PC-9 (cell line): ENCODE measurements around the gene NF1. TPM values are rescaled to one million over a fixed set of nuclear protein-coding genes. Genes with fewer than 3 reads are reported as not detected.

Source experiments
- BruUV-seq: library from RNA; stranded (reverse); fragments of 400-500 nt; replicated peaks from 2 replicates; lab custom pipeline; 2021; lab: Mats Ljungman, UMichigan
- CTCF ChIA-PET: fragments of 300-600 bp; sonication (Branson Sonifier 250); formaldehyde crosslinking; loops from one replicate; lab custom pipeline; 2022; ENCODE audit warnings: antibody characterized with exemption; lab: Charles Lee
- POLR2A ChIA-PET: fragments of 300-600 bp; sonication (Branson Sonifier 250); formaldehyde crosslinking; loops from one replicate; lab custom pipeline; 2022; ENCODE audit warnings: antibody characterized with exemption; ENCODE audit not compliant: unreplicated experiment; lab: Charles Lee
- DNase-seq, 2 experiments: peaks; one replicate each; pipeline versions ENCODE4 v3.0.0 to v3.0.0-alpha.2; 2015 to 2022; ENCODE audit warnings: mixed read lengths in 1 of 2
- H2AFZ ChIP-seq: fragments of 200-600 bp; sonication (generic); 2 replicates; pipeline ENCODE4 v1.8.1; 2017; ENCODE audit warnings: antibody characterized with exemption
- H3F3A ChIP-seq: fragments of 200-600 bp; sonication (generic); 2 replicates; pipeline ENCODE4 v1.8.1; 2017; ENCODE audit warnings: antibody characterized with exemption, mild to moderate bottlenecking, low read depth; ENCODE audit not compliant: insufficient read depth
- H3K27ac ChIP-seq: fragments of 200-600 bp; sonication (generic); 2 replicates; pipeline ENCODE4 v1.6.1; 2016; ENCODE audit warnings: mixed run types
- H3K27me3 ChIP-seq: fragments of 200-600 bp; sonication (generic); 2 replicates; pipeline ENCODE4 v1.6.1; 2016; ENCODE audit warnings: low read depth, mixed run types; ENCODE audit not compliant: insufficient read depth
- H3K36me3 ChIP-seq: fragments of 200-600 bp; sonication (generic); 2 replicates; pipeline ENCODE4 v1.6.1; 2016; ENCODE audit warnings: low read depth, mixed run types
- H3K4me1 ChIP-seq: fragments of 200-600 bp; sonication (generic); replicated peaks from 2 replicates; pipeline ENCODE4 v1.6.1; 2016; ENCODE audit warnings: mixed run types; ENCODE audit not compliant: insufficient read depth
- H3K4me2 ChIP-seq: fragments of 200-600 bp; sonication (generic); 2 replicates; pipeline ENCODE4 v1.6.1; 2017; ENCODE audit warnings: mixed run types
- H3K4me3 ChIP-seq: fragments of 200-600 bp; sonication (generic); 2 replicates; pipeline ENCODE4 v1.6.1; 2016; ENCODE audit warnings: mixed run types
- H3K79me2 ChIP-seq: fragments of 200-600 bp; sonication (generic); 2 replicates; pipeline ENCODE4 v1.6.1; 2017; ENCODE audit warnings: low read depth, mixed run types
- H3K9me2 ChIP-seq: fragments of 200-600 bp; sonication (generic); 2 replicates; pipeline ENCODE4 v1.8.1; 2017; ENCODE audit warnings: mild to moderate bottlenecking; ENCODE audit not compliant: insufficient read depth
- H3K9me3 ChIP-seq: fragments of 200-600 bp; sonication (generic); 2 replicates; pipeline ENCODE4 v1.8.1; 2016; ENCODE audit warnings: low read depth; ENCODE audit not compliant: insufficient read depth
- H4K20me1 ChIP-seq: fragments of 200-600 bp; sonication (generic); 2 replicates; pipeline ENCODE4 v1.8.1; 2017; ENCODE audit not compliant: insufficient read depth
- EZH2 ChIP-seq: fragments of 200-600 bp; sonication (generic); IDR thresholded peaks from 2 replicates; pipeline ENCODE4 v1.8.0; 2017; ENCODE audit warnings: antibody characterized with exemption, low read depth
- intact Hi-C: fragments of 100-400 bp; cut with micrococcal nuclease; formaldehyde crosslinking; loops from one replicate; pipeline ENCODE4 v1.10.0; 2022; ENCODE audit not compliant: unreplicated experiment
- total RNA-seq: library from RNA; stranded (reverse); gene quantifications from 2 replicates; pipeline ENCODE4 v1.2.3, GENCODE V29; 2021
- TF ChIP-seq, protein P1 (sequence below): fragments of 200-600 bp; sonication (generic); conservative IDR thresholded peaks from 2 replicates; pipeline ENCODE4 v1.6.1; 2017; ENCODE audit warnings: mixed run types, antibody characterized with exemption, mild to moderate bottlenecking, moderate library complexity

Gene NF1
- total RNA-seq, 1 experiment from 2014 or later = 61.0 TPM

DNA sequence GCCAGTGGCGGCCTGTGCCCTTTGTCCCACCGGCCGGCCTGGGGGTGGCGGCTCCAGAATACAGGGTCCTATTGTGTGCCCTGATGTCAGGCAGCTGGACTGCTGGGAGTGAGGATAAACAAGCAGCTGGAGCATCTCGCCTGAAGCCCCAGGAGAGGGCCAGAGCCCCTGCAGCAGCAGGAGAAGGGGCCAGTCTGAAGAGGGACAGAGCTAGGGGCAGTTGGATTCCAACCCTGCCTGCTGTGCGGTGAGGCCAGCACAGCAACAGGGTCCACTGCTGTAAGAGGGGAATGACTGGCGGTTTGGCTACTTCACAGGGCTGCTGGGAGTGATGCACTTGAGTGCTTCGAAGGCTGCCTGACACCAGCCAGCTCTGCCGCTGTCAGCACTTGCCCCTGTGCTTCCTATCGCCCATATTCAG lies 321.7 kb downstream of the NF1 start:
- Histone ChIP-seq H4K20me1 (no peaks in the 10 kb centered on the region), H3K27ac (no peak overlapping the region), H3F3A (no peaks in the 10 kb centered on the region), H3K4me1 (no peaks in the 10 kb centered on the region), H3K79me2 (no peaks in the 10 kb centered on the region), H3K27me3 (peaks cover 23% of the 10 kb centered on the region), H3K4me2 (no peak overlapping the region), H3K36me3 (no peaks in the 10 kb centered on the region), H3K9me2 (no peaks in the 10 kb centered on the region), H3K9me3 (no peaks in the 10 kb centered on the region), H3K4me3 (no peak overlapping the region), H2AFZ (no peak overlapping the region)
- intact Hi-C loops = no loop called here
- TF ChIP-seq, protein P1, sequence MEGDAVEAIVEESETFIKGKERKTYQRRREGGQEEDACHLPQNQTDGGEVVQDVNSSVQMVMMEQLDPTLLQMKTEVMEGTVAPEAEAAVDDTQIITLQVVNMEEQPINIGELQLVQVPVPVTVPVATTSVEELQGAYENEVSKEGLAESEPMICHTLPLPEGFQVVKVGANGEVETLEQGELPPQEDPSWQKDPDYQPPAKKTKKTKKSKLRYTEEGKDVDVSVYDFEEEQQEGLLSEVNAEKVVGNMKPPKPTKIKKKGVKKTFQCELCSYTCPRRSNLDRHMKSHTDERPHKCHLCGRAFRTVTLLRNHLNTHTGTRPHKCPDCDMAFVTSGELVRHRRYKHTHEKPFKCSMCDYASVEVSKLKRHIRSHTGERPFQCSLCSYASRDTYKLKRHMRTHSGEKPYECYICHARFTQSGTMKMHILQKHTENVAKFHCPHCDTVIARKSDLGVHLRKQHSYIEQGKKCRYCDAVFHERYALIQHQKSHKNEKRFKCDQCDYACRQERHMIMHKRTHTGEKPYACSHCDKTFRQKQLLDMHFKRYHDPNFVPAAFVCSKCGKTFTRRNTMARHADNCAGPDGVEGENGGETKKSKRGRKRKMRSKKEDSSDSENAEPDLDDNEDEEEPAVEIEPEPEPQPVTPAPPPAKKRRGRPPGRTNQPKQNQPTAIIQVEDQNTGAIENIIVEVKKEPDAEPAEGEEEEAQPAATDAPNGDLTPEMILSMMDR = no peak
- no peak for TF ChIP-seq EZH2
- BruUV-seq = no TSS peak
- POLR2A ChIA-PET = no interaction called here
- CTCF ChIA-PET = no interaction called here
- no peak for DNase-seq

DNA sequence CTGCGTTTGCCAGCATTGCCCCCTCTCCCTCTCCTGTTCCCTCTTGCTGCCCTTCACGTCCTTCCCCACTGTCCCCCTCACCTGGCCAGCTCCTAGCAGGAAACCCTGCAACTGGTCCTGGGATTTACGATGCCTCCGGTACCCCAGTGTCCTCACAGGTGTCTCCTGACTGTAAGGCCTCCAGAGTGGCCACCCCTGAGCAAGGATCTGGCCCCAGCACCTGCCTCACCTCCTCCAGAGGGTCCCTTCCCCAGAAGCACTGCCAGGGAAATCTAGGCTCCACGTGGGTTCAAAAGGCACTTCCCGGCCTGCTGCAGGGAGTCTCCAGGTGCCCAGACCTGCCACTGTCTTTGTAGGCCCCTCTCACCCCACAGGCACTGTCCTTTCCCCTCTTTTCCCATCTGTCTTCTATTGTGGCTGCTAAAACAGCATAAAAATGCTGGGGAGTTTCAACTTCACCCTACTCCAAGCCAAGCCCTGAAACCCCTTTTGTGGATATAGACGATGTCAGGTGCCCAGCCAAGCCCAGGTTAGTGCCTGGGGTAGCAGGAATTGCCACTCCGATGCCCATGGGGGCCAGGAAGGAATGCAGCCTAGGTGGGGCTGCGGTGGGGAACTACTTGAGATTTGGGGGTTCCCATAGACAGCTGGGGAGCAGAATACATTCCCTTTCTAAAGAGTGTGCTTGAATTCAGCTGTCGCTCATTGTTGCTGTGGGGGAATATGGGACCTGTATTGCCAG lies 322.4 kb downstream of the NF1 start:
- POLR2A ChIA-PET = no interaction called here
- no peak for DNase-seq
- intact Hi-C loops = no loop called here
- Histone ChIP-seq H3K36me3 (no peaks in the 10 kb centered on the region), H3K4me1 (no peaks in the 10 kb centered on the region), H3K79me2 (no peaks in the 10 kb centered on the region), H3K4me3 (no peak overlapping the region), H3F3A (no peaks in the 10 kb centered on the region), H3K27me3 (peaks cover 22% of the 10 kb centered on the region), H3K9me3 (no peaks in the 10 kb centered on the region), H3K27ac (no peak overlapping the region), H2AFZ (no peak overlapping the region), H3K9me2 (no peaks in the 10 kb centered on the region), H4K20me1 (no peaks in the 10 kb centered on the region), H3K4me2 (no peak overlapping the region)
- CTCF ChIA-PET = no interaction called here
- TF ChIP-seq EZH2 = no peak
- TF ChIP-seq, protein P1 = no peak
- BruUV-seq = no TSS peak

DNA sequence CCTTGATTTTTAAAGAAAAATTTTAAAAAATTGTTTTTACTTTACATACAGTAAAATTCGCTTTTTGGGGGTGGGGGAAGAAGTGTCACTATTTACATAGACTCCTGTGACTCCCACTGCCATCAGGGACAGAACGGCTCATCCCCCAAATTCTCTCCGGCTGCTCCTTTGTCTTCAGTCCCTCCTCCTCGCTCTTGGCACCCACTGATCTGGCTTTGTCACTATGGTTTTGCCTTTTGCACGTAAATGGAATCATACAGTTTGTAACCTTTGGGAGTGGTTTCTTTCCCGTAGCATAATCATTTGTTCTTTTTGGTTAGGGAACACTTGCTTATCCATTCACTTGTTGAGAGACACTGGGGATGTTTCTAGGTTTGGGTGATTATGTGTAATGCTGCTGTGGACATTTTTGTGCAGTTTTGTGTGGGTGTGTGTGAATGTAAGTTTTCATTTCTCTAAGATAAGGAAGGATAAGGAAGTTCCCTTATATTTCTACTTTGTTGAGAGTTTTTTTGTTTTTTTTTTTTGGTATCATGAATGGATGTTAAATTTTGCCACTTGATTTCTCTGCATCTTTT lies 324.1 kb downstream of the NF1 start:
- Histone ChIP-seq H3K27me3 (peaks cover 14% of the 10 kb centered on the region), H3K4me1 (no peaks in the 10 kb centered on the region), H3K79me2 (no peaks in the 10 kb centered on the region), H3K36me3 (no peaks in the 10 kb centered on the region), H3K9me2 (no peaks in the 10 kb centered on the region), H2AFZ (no peak overlapping the region), H4K20me1 (no peaks in the 10 kb centered on the region), H3K27ac (no peak overlapping the region), H3K4me3 (no peak overlapping the region), H3K9me3 (no peaks in the 10 kb centered on the region), H3F3A (no peaks in the 10 kb centered on the region), H3K4me2 (no peak overlapping the region)
- no TSS peak for BruUV-seq
- TF ChIP-seq, protein P1 = no peak
- TF ChIP-seq EZH2 = no peak
- ChIA-PET POLR2A (interaction anchor here (0.7 kb wide), 1 partner anchor 588 kb away, joined by 4 read pairs; no protein-coding TSS in a partner anchor), CTCF (no interaction called here)
- intact Hi-C loops = no loop called here
- DNase-seq = no peak
